ENCODE data around the gene PKD2. TPM values are rescaled to one million over a fixed set of nuclear protein-coding genes. Genes with fewer than 3 reads are reported as not detected.
A peak's percentile ranks its signal among the peaks of the same experiment; 100 is the strongest.

Gene PKD2
- total and polyA plus RNA-seq, 2 of the 4 experiments (the other 2 are of a cell fraction), result 43.8 to 51.3 TPM

- TF ChIP-seq SMC3 (IDR thresholded peaks at IDR 0.05; ENCODE audit: low read depth, low read length) (no peak), CTCF (conservative IDR thresholded peaks at IDR 0.05; ENCODE audit: low read depth, low read length) (peak; percentile 39), RAD21 (IDR thresholded peaks at IDR 0.05; ENCODE audit: low read length) (peak; percentile 36; the same call in 1 of the 2 replicates)
- ATAC-seq (ENCODE audit: low read depth), result peak; percentile 87
- no peaks in the 10 kb centered on the region for H3K9me1 ChIP-seq (ENCODE audit: insufficient read depth, low read length)
- H2AK9ac ChIP-seq (replicated peaks; ENCODE audit: low read depth, low read length, poor library complexity), result peak overlapping the region; percentile 58
- no peak overlapping the region for H2BK20ac ChIP-seq (ENCODE audit: low read depth, low read length)
- H2BK5ac ChIP-seq (ENCODE audit: low read depth, low read length, poor library complexity, severe bottlenecking), result no peak overlapping the region
- H3K14ac ChIP-seq (replicated peaks; ENCODE audit: low read depth, low read length), result no peak overlapping the region
- H4K20me1 ChIP-seq (ENCODE audit: insufficient read depth, low read length), result no peaks in the 10 kb centered on the region
- no TSS peak for BruUV-seq (replicated peaks)
- 0% methylated on average over 1 of the region's 1 CpG; no CpG with 5 or more reads in 1 of the 2 experiments for WGBS, 2 experiments (ENCODE audit: extremely low coverage in 2 of 2, insufficient read length in 1 of 2)
- no peak overlapping the region for H3K18ac ChIP-seq (ENCODE audit: low read depth, low read length)
- H3K79me1 ChIP-seq (ENCODE audit: low read depth in 1 of 2, low read length in 2 of 2), result no peaks in the 10 kb centered on the region
- no peak overlapping the region for H2BK120ac ChIP-seq (ENCODE audit: low read depth, low read length)
- H2BK15ac ChIP-seq (ENCODE audit: low read depth, low read length), result no peak overlapping the region
- H2AFZ ChIP-seq (replicated peaks; ENCODE audit: low read length, poor library complexity), result peak overlapping the region; percentile 16
- no peak overlapping the region for H3K4me2 ChIP-seq (ENCODE audit: low read depth, low read length)
- in situ Hi-C loops (cut with MboI; ENCODE audit: low sequenced_read_pairs), result no loop called here
- no peaks in the 10 kb centered on the region for H3K4me1 ChIP-seq (ENCODE audit: control insufficient read depth, insufficient read depth, low read length)
- no peak overlapping the region for H3K9ac ChIP-seq (ENCODE audit: low read depth, low read length)
- no peak overlapping the region for H2AK5ac ChIP-seq (ENCODE audit: low read depth, low read length)
- H3K4me3 ChIP-seq (ENCODE audit: insufficient read depth, low read depth, low read length), result no peak overlapping the region
- no peak overlapping the region for H4K8ac ChIP-seq (ENCODE audit: low read depth in 2 of 2, low read length in 2 of 2)
- H3K27me3 ChIP-seq (ENCODE audit: control insufficient read depth, insufficient read depth, low read length), result peaks cover 3% of the 10 kb centered on the region; the same call in 1 of the 2 replicates
- POLR2A ChIA-PET (ENCODE audit: unreplicated experiment), result interaction anchor here (0.6 kb wide), 1 partner anchor 14 kb away, joined by 3 read pairs; no protein-coding TSS in a partner anchor
- CTCF ChIA-PET, result interaction anchor here (0.6 to 1.5 kb wide), 9 partner anchors 8 to 136 kb away, joined by 3 to 7 read pairs (median 5); partner anchors contain the start of gene SPP1
- H3K9me3 ChIP-seq (ENCODE audit: control insufficient read depth, insufficient read depth, low read length), result no peaks in the 10 kb centered on the region
- no peak overlapping the region for H3K27ac ChIP-seq (ENCODE audit: insufficient read depth, low read length)
- dilution Hi-C loops (cut with HindIII; ENCODE audit: low sequenced_read_pairs, unreplicated experiment), result no loop called here
- H4K5ac ChIP-seq (ENCODE audit: low read depth, low read length), result no peak overlapping the region
- H3K4ac ChIP-seq (ENCODE audit: low read depth, low read length), result no peak overlapping the region
- H3K23ac ChIP-seq (ENCODE audit: low read depth, low read length), result no peak overlapping the region
- intact Hi-C loops (cut with micrococcal nuclease), result loop anchor here (5.0 kb wide), 1 partner anchor 133 kb away; no protein-coding TSS in a partner anchor
- peak; percentile 35 for DNase-seq
- no peak overlapping the region for H3K56ac ChIP-seq (ENCODE audit: extremely low read depth, insufficient read depth, low read length)
- no peaks in the 10 kb centered on the region for H3K36me3 ChIP-seq (ENCODE audit: control insufficient read depth, insufficient read depth, low read length)
- no peak overlapping the region for H4K91ac ChIP-seq (ENCODE audit: insufficient read depth, low read depth, low read length)
Measured at GRCh38 chr4:87985097-87985886, 22.1 kb upstream of the PKD2 start.

Measured in IMR-90 (cell line).